ENCODE results near the gene GOLGA3. TPM values are rescaled to one million over a fixed set of nuclear protein-coding genes. Genes with fewer than 3 reads are reported as not detected.

The GOLGA3 gene
- total and polyA plus RNA-seq, 9 of the 15 experiments (the other 6 are each of a cell fraction or from before 2014, with no cell fraction given) = 1.9 to 48.1 (median 18.4) TPM

DNA sequence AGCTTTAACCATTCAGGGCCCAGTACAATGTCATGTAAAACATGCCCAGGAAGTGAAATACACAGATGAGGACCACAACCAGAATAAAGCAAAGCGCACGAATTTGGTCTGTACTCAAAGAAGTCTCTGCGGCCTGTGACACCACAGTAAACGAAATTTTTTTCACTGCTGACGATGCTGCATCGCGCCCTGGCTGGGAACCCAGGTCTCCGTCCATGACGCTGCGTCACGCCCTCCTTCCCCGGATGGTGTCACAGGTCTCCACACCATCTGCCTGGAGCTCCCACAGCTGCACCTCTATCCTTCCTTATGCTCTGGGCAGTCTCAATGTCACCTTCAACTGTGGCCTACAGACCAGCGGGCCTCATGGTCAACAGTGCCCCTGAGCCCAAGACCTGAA is 84.8 kb downstream of the GOLGA3 start:
- intact Hi-C loops (cut with micrococcal nuclease) (no loop called here), in situ Hi-C loops (cut with MboI) (no loop called here)
- H3K9me3 ChIP-seq (replicated peaks; ENCODE audit: control insufficient read depth, insufficient read depth, low read depth, low read length) = no peaks in the 10 kb centered on the region
- H3K36me3 ChIP-seq (ENCODE audit: control insufficient read depth, insufficient read depth, low read length) = peaks cover 94% of the 10 kb centered on the region
- no peak overlapping the region for H3K27ac ChIP-seq (ENCODE audit: extremely low read depth, low read depth, low read length)
- peaks cover 4% of the 10 kb centered on the region; the same call in 1 of the 2 replicates for H4K20me1 ChIP-seq (replicated peaks; ENCODE audit: control insufficient read depth, insufficient read depth, low read length)
- H3K9me1 ChIP-seq (ENCODE audit: control insufficient read depth, insufficient read depth, low read length) = no peaks in the 10 kb centered on the region
- ATAC-seq (no peak), FAIRE-seq (no peak), DNase-seq (ENCODE audit: extremely low read depth in 1 of 4, low spot score in 3 of 4) (no peak)
- H3K4me1 ChIP-seq (replicated peaks in 1 of 2; ENCODE audit: control insufficient read depth in 2 of 2, insufficient read depth in 2 of 2, low read length in 2 of 2) = no peaks in the 10 kb centered on the region
- BruUV-seq (replicated peaks) = no TSS peak
- H3K4me3 ChIP-seq = no peak overlapping the region
- POLR2A ChIA-PET = no interaction called here
- H3K27me3 ChIP-seq (ENCODE audit: control insufficient read depth in 2 of 2, insufficient read depth in 2 of 2, low read length in 2 of 2) = no peaks in the 10 kb centered on the region
- no peak overlapping the region for H3K9ac ChIP-seq (ENCODE audit: insufficient read depth in 1 of 2, low read depth in 2 of 2, low read length in 2 of 2)
- CTCF ChIA-PET (ENCODE audit: low intra/inter-chr PET ratio) = no interaction called here
- H3K79me2 ChIP-seq (ENCODE audit: control insufficient read depth, insufficient read depth, low read length) = peaks cover 16% of the 10 kb centered on the region; the same call in 2 of the 3 replicates
- no peak overlapping the region for H3K4me2 ChIP-seq (ENCODE audit: insufficient read depth, low read length)
- 87% methylated on average over 13 of the region's 13 CpGs for WGBS (ENCODE audit: insufficient coverage, low coverage, missing lambda C conversion rate)
- TF ChIP-seq TRIM28 (IDR thresholded peaks at IDR 0.05) (no peak), BRF2 (IDR thresholded peaks at IDR 0.05; ENCODE audit: borderline replicate concordance, insufficient read depth, insufficient read length) (no peak), NONO (IDR thresholded peaks at IDR 0.05; ENCODE audit: low read depth in 2 of 2, low read length in 1 of 2) (no peak), ZNF830 (CRISPR knock-in tag; IDR thresholded peaks at IDR 0.05) (no peak), MEF2D (tag; conservative IDR thresholded peaks at IDR 0.05; ENCODE audit: low read depth) (no peak)
- TF ChIP-seq, protein P1, sequence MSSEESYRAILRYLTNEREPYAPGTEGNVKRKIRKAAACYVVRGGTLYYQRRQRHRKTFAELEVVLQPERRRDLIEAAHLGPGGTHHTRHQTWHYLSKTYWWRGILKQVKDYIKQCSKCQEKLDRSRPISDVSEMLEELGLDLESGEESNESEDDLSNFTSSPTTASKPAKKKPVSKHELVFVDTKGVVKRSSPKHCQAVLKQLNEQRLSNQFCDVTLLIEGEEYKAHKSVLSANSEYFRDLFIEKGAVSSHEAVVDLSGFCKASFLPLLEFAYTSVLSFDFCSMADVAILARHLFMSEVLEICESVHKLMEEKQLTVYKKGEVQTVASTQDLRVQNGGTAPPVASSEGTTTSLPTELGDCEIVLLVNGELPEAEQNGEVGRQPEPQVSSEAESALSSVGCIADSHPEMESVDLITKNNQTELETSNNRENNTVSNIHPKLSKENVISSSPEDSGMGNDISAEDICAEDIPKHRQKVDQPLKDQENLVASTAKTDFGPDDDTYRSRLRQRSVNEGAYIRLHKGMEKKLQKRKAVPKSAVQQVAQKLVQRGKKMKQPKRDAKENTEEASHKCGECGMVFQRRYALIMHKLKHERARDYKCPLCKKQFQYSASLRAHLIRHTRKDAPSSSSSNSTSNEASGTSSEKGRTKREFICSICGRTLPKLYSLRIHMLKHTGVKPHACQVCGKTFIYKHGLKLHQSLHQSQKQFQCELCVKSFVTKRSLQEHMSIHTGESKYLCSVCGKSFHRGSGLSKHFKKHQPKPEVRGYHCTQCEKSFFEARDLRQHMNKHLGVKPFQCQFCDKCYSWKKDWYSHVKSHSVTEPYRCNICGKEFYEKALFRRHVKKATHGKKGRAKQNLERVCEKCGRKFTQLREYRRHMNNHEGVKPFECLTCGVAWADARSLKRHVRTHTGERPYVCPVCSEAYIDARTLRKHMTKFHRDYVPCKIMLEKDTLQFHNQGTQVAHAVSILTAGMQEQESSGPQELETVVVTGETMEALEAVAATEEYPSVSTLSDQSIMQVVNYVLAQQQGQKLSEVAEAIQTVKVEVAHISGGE (CRISPR knock-in tag; IDR thresholded peaks at IDR 0.05) = no peak
- H2AFZ ChIP-seq (ENCODE audit: low read depth, low read length) = no peak overlapping the region
